Stimulated activated CD4-positive, alpha-beta T cell treated with anti-CD3 and anti-CD28 coated beads, Interleukin-15, amount 100 ng/mL, for 1 hour (primary cell): Measurements from ENCODE around the gene AIM2.

Source experiments
- DNase-seq, 2 donors: peaks; one replicate each; pipeline ENCODE4 v3.0.0-alpha.2; 2020; ENCODE audit warnings: low read depth in 1 of 2, low spot score in 1 of 2

Gene AIM2

DNA sequence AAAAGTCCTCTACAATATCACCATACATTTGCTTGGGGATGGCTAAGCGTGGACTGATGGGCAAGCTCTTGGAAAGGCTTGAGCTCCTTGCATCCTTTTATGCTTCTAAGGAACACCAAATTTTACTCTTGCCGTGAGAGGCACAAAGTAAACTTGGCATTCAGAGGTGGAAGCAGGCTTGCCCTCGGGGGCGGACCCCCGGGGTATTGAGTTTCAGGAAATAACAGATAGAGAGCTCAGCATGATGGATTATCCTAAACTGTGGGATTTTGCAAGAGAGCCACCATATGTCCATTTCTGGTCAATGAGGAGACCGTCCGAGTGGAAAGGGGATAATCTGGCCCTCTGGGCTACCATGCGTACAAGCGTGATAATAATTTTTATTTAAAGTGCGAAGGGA is 52.8 kb downstream of the AIM2 start:
- DNase-seq, result no peak

DNA sequence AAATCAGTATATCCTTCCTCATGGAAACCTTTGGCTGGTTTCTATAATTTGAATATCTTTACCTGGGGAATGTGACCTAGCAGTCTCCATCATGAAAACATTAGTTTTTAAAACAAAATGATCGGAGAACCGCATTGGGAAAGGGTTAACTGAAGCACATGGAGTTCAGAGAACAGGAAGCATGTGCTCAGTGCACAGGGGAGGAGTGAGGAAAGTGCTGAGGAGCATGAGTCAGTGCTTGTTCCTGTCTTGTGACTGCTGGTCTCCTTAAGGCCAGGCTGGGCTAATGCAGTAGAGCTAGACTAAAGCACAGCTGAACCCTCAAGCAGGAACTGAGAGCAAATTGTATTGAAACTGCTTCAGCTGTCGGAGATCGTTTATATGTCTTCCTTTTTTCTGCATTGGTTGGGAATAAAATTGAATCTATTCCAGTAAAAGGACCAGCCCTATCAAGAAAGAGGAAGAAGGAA is 61.1 kb downstream of the AIM2 start:
- DNase-seq, result peak; percentile 32 to 49

DNA sequence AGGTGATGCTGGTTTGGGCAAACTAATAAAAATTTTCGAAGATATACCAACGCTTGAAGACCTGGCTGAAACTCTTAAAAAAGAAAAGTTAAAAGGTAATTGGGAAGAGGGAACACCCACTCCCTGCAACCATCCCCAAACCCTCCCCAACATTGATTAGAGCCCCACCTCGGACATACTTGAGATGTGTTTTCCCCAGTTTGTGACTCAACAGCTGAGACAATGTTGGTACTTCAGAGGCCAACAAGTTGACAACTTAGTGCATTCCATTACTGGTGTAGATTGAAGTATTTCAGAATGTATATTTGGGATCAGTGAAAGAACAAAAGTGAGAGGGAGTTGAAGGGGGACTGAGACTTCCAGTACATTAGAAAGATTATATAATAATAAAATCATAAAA is 61.7 kb downstream of the AIM2 start:
- DNase-seq, result no peak

DNA sequence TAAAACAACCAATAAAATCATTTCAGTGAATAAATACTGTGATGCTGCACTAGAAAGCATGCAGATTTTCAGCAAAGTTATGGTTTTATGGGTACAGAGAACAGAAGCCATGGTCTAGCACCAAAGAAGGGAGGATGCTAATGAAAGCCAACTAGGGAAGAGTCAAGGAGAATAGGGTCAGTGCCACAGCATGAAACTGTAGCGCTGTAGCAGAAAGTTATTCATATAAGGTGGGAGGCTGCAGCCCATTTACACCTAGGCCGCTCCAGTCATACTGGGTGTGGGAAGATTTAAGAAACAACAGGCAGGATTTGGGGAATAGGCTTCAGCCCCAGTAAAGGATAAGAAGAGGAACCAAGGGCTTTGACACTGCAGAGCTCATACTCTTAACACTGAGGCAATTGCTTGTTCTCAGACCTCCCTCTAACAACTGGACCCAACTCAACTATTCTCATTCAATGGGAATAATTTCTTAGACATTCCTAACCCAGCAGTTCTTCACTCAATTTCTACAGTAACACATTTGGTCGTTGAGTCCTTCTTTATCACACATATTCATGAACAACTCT is 62.5 kb downstream of the AIM2 start:
- DNase-seq, result no peak

DNA sequence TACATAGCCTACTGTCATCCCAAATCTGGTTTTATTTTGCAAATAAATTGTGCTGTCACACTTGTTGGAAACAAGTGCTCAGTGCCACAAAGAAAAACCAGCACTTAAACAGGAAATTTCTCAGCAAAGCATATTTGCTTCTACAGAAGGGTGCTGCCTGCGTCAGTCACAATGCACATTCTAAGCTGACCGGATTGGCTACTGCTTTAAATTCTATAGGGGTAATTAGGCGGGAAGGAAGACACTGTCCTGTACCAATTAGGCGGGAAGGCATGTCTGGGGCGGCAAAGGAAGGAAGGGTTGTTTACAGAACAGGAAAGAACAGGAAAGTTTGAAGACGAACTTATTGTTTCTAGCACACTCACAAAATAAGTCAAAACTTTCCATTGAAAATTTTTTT is 64.1 kb downstream of the AIM2 start:
- peak in 1 of 2 donors; percentile 6 for DNase-seq
